ENCODE measurements around the gene SGCA.

GRCh38 chr17:50187394-50187725 is 21.6 kb downstream of the SGCA start:
- TF ChIP-seq ZNF600 (tag by site-specific recombination; IDR thresholded peaks at IDR 0.05) (no peak), ZBTB1 (tag by site-specific recombination; IDR thresholded peaks at IDR 0.05) (no peak), ZNF707 (tag by site-specific recombination; IDR thresholded peaks at IDR 0.05) (no peak), ZNF580 (tag by site-specific recombination; IDR thresholded peaks at IDR 0.05) (no peak), KLF1 (tag by site-specific recombination; IDR thresholded peaks at IDR 0.05) (no peak)
